ENCODE measurements around the gene DYSF.
"Not testable (repeated sequence)": the region's sequence is repeated elsewhere in the genome, so short reads cannot be mapped to it uniquely, and the experiment has no call there.

Gene DYSF

DNA sequence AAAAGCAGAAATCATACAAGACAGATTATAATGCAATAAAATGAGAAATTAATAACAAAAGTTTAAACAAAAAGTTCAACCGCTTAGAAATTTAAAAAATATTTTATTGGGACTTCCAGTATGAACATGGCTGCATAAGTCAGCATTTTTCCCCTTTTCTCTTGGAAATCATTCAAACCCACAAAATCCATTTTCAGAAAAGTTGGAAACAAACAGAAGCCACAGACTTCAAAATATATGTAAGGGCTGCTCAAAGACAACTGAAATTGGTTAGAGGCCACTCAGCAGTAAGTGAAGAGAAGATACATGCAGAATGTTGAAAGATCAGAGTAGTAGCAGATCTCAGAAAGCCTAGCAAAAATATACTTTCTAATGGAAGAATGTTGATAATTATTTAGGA lies 194.0 kb downstream of the DYSF start:
- TF ChIP-seq CTCF (IDR thresholded peaks at IDR 0.05; ENCODE audit: borderline replicate concordance, insufficient read depth, low read depth, low read length), result no peak

DNA sequence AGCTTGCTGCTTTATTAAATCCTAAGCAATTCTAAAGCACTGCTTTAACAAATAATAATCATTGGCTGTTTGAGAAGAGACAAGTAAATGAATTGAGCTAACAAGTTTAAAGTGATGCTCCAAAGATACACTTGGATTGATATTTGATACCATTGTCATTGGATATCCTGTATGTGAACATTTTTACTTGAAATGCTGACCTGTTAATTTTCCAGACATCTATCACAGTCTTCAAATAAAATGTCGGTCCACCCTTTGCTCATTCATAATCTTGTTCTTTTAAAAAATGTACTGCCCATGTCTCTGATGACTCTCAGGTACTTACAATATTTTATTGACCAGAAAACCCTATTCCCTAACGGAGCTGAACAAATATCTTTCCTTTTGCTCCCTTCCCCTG lies 202.1 kb downstream of the DYSF start:
- no peak overlapping the region for H3K4me3 ChIP-seq (ENCODE audit: low read depth, low read length)
- TF ChIP-seq CTCF (IDR thresholded peaks at IDR 0.05; ENCODE audit: borderline replicate concordance, insufficient read depth, low read depth, low read length), result no peak

More for the DNA sequence above, 194.0 kb downstream of the DYSF start:
- no peak overlapping the region for H3K4me3 ChIP-seq (ENCODE audit: low read depth, low read length)

DNA sequence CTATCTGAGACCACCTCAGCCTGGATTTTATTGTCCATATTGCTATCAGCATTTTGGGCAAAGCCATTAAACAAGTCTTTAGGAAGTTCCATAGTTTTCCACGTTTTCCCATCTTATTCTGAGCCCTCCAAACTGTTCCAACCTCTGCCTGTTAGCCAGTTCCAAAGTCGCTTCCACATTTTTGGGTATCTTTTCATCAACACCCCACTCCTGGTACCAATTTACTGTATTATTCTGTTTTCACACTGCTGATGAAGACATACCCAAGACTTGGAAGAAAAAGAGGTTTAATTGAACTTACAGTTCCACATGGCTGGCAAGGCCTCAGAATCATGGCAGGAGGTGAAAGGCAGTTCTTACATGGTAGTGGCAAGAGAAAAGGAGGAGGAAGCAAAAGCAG lies 204.9 kb downstream of the DYSF start:
- H3K4me3 ChIP-seq (ENCODE audit: low read depth, low read length), result not testable (repeated sequence)

- no peak for TF ChIP-seq CTCF (IDR thresholded peaks at IDR 0.05; ENCODE audit: borderline replicate concordance, insufficient read depth, low read depth, low read length)
Observed at GRCh38 chr2:71658771-71659170, 205.4 kb downstream of the DYSF start.

DNA sequence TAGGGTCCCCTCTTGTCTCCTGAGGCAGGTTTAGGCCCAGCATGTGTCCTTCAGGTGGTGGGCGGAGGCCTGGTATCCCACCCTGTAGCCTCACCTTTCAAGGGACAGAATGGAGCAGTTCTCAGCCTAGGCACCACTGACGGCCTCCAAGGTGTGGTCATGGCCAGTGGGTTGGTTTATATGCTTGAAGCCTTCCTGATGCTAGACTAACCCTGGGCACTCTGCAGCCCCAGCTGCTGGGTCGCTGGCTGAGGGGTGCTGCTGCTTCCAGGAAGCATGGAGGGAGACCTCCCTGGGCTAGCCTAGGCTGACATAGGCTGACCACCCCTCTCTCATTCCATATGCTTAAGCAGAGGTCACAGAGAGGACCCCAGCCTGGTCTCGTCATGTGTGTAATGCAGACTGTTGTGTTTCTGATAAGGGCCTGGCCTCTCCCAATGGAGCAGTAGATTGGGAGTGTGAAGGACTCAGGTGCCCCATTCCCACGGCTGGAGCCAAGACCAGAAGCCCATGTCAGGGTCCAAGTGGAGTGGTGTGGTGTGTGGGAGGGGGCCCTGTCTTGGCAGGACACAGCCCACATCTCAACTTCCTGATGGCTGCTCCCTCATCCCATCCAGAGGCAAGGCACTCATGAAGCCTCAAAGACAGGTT lies 206.6 kb downstream of the DYSF start:
- TF ChIP-seq CTCF (IDR thresholded peaks at IDR 0.05; ENCODE audit: borderline replicate concordance, insufficient read depth, low read depth, low read length), result no peak
- no peak overlapping the region for H3K4me3 ChIP-seq (ENCODE audit: low read depth, low read length)

More at GRCh38 chr2:71658771-71659170, 205.4 kb downstream of the DYSF start:
- H3K4me3 ChIP-seq (ENCODE audit: low read depth, low read length), result no peak overlapping the region

GRCh38 chr2:71661782-71662181 lies 208.4 kb downstream of the DYSF start:
- H3K4me3 ChIP-seq (ENCODE audit: low read depth, low read length), result no peak overlapping the region
- TF ChIP-seq CTCF (IDR thresholded peaks at IDR 0.05; ENCODE audit: borderline replicate concordance, insufficient read depth, low read depth, low read length), result no peak

- TF ChIP-seq CTCF (IDR thresholded peaks at IDR 0.05; ENCODE audit: borderline replicate concordance, insufficient read depth, low read depth, low read length), result no peak
- no peak overlapping the region for H3K4me3 ChIP-seq (ENCODE audit: low read depth, low read length)
Observed at GRCh38 chr2:71662665-71663394, 209.5 kb downstream of the DYSF start.

Data from GM12875 (cell line).